Measurements from ENCODE around the gene DYNLT2B.

GRCh38 chr3:196284396-196284795, 33.6 kb downstream of the DYNLT2B start:
- no peak for TF ChIP-seq CTCF (IDR thresholded peaks at IDR 0.05)
- TF ChIP-seq EP300 (IDR thresholded peaks at IDR 0.05; ENCODE audit: low read depth), result no peak
- TF ChIP-seq POLR2A (IDR thresholded peaks at IDR 0.05), result no peak

Measured in transverse colon (tissue), 3 donors.